ENCODE measurements around the gene SGCD. TPM values are rescaled to one million over a fixed set of nuclear protein-coding genes. Genes with fewer than 3 reads are reported as not detected.

Gene SGCD
- total RNA-seq, 1 donor from 2014 or later: 6.0 TPM

GRCh38 chr5:156421798-156422197 lies 94.8 kb downstream of the SGCD start:
- no peak overlapping the region for H3K4me3 ChIP-seq
- DNase-seq: no peak
- no peak overlapping the region for H3K27ac ChIP-seq
- H3K27me3 ChIP-seq (ENCODE audit: low read depth): no peaks in the 10 kb centered on the region
- no peak for ATAC-seq
- intact Hi-C loops (cut with DNase I): no loop called here
- no peaks in the 10 kb centered on the region for H3K9me3 ChIP-seq
- no peaks in the 10 kb centered on the region for H3K36me3 ChIP-seq
- TF ChIP-seq, protein P1, sequence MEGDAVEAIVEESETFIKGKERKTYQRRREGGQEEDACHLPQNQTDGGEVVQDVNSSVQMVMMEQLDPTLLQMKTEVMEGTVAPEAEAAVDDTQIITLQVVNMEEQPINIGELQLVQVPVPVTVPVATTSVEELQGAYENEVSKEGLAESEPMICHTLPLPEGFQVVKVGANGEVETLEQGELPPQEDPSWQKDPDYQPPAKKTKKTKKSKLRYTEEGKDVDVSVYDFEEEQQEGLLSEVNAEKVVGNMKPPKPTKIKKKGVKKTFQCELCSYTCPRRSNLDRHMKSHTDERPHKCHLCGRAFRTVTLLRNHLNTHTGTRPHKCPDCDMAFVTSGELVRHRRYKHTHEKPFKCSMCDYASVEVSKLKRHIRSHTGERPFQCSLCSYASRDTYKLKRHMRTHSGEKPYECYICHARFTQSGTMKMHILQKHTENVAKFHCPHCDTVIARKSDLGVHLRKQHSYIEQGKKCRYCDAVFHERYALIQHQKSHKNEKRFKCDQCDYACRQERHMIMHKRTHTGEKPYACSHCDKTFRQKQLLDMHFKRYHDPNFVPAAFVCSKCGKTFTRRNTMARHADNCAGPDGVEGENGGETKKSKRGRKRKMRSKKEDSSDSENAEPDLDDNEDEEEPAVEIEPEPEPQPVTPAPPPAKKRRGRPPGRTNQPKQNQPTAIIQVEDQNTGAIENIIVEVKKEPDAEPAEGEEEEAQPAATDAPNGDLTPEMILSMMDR (IDR thresholded peaks at IDR 0.05): no peak
- no peaks in the 10 kb centered on the region for H3K4me1 ChIP-seq

- no peaks in the 10 kb centered on the region for H3K27me3 ChIP-seq (ENCODE audit: low read depth)
- TF ChIP-seq, protein P1 (IDR thresholded peaks at IDR 0.05): no peak
- no peaks in the 10 kb centered on the region for H3K9me3 ChIP-seq
- DNase-seq (no peak), ATAC-seq (no peak)
- no peak overlapping the region for H3K27ac ChIP-seq
- H3K4me3 ChIP-seq: no peak overlapping the region
- H3K4me1 ChIP-seq: no peaks in the 10 kb centered on the region
- intact Hi-C loops (cut with DNase I): no loop called here
- no peaks in the 10 kb centered on the region for H3K36me3 ChIP-seq
Measured at GRCh38 chr5:156423597-156423996, 96.6 kb downstream of the SGCD start.

- no peak for ATAC-seq
Measured at GRCh38 chr5:156427315-156427714, 100.4 kb downstream of the SGCD start.

GRCh38 chr5:156431956-156432829 lies 105.2 kb downstream of the SGCD start:
- no peak overlapping the region for H3K4me3 ChIP-seq
- H3K36me3 ChIP-seq: no peaks in the 10 kb centered on the region
- no peak for DNase-seq
- no peak for ATAC-seq
- no peak overlapping the region for H3K27ac ChIP-seq
- TF ChIP-seq, protein P1 (IDR thresholded peaks at IDR 0.05): no peak
- H3K27me3 ChIP-seq (ENCODE audit: low read depth): no peaks in the 10 kb centered on the region
- intact Hi-C loops (cut with DNase I): no loop called here
- H3K9me3 ChIP-seq: no peaks in the 10 kb centered on the region
- H3K4me1 ChIP-seq: no peaks in the 10 kb centered on the region

More at GRCh38 chr5:156427315-156427714, 100.4 kb downstream of the SGCD start:
- no peak overlapping the region for H3K4me3 ChIP-seq
- no peaks in the 10 kb centered on the region for H3K4me1 ChIP-seq
- TF ChIP-seq, protein P1 (IDR thresholded peaks at IDR 0.05): no peak
- no peaks in the 10 kb centered on the region for H3K9me3 ChIP-seq
- intact Hi-C loops (cut with DNase I): no loop called here
- DNase-seq: no peak
- no peaks in the 10 kb centered on the region for H3K36me3 ChIP-seq
- no peak overlapping the region for H3K27ac ChIP-seq
- no peaks in the 10 kb centered on the region for H3K27me3 ChIP-seq (ENCODE audit: low read depth)

DNA sequence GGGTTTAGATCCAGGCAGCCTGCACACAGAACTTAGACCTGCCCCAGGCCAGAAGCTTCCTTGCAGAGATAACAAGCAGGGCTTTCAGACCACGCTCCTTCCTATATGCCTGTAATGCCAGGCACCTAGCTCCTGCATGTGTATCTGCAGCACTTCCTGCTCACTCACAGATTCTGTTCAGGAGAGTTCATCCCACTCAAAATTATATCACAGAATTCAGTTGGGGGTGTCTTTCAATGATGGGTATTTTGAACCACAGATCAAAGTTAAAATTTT lies 105.8 kb downstream of the SGCD start:
- DNase-seq: no peak
- ATAC-seq: no peak
- no peaks in the 10 kb centered on the region for H3K9me3 ChIP-seq
- H3K27me3 ChIP-seq (ENCODE audit: low read depth): no peaks in the 10 kb centered on the region
- intact Hi-C loops (cut with DNase I): no loop called here
- no peaks in the 10 kb centered on the region for H3K36me3 ChIP-seq
- H3K27ac ChIP-seq: no peak overlapping the region
- TF ChIP-seq, protein P1 (IDR thresholded peaks at IDR 0.05): no peak
- H3K4me1 ChIP-seq: no peaks in the 10 kb centered on the region
- H3K4me3 ChIP-seq: no peak overlapping the region
